ENCODE results near the gene BCAS3. TPM values are rescaled to one million over a fixed set of nuclear protein-coding genes. Genes with fewer than 3 reads are reported as not detected.

BCAS3 gene
- total RNA-seq, 3 donors from 2014 or later: 21.6 to 33.4 (median 32.1) TPM

DNA sequence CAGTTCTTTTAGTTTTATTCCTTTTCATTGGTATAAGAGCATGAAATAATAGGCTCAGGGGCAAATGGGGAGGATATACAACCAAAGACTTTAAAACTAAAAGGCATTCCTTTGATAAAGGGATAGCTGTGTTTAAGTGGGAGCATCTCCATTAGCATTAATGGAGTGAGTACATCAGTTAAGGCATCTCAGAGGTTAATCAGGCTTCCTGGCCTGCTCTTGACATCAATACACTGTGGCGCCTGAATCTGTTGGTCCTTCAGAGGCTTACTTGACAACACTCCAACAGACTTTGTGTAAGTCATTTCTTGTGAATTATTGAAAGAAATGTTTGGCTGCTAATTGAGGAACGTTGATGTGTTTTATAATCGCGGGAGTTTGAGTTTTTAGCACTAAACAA, 230.7 kb downstream of the BCAS3 start:
- TF ChIP-seq, protein P1, sequence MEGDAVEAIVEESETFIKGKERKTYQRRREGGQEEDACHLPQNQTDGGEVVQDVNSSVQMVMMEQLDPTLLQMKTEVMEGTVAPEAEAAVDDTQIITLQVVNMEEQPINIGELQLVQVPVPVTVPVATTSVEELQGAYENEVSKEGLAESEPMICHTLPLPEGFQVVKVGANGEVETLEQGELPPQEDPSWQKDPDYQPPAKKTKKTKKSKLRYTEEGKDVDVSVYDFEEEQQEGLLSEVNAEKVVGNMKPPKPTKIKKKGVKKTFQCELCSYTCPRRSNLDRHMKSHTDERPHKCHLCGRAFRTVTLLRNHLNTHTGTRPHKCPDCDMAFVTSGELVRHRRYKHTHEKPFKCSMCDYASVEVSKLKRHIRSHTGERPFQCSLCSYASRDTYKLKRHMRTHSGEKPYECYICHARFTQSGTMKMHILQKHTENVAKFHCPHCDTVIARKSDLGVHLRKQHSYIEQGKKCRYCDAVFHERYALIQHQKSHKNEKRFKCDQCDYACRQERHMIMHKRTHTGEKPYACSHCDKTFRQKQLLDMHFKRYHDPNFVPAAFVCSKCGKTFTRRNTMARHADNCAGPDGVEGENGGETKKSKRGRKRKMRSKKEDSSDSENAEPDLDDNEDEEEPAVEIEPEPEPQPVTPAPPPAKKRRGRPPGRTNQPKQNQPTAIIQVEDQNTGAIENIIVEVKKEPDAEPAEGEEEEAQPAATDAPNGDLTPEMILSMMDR (IDR thresholded peaks at IDR 0.05): no peak
- Histone ChIP-seq H3K9me3 (no peaks in the 10 kb centered on the region), H3K4me3 (no peak overlapping the region), H3K4me1 (ENCODE audit: low read depth) (no peaks in the 10 kb centered on the region), H3K36me3 (ENCODE audit: low read depth) (no peaks in the 10 kb centered on the region)
- no peak for ATAC-seq
- intact Hi-C loops (cut with DNase I, micrococcal nuclease): no loop called here
- no peak for DNase-seq

DNA sequence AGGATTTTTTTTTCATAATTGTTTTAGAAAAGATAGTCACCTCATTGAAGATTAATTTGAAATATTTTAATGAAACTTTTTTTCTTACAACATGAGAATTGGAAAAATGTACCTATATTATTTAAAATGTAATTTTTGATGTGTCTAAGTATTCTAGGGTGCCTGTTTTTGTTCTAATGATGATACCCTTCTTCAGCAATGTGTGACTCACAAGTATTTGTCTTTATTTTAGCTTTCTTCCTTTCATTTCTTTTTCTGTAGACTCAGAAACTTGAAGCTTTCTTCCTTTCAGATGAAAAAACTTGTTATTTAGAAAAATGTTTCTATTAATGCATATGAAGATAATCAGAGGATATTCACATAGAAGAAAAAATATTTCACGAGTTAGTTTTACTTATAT, 231.8 kb downstream of the BCAS3 start:
- Histone ChIP-seq H3K4me1 (ENCODE audit: low read depth) (no peaks in the 10 kb centered on the region), H3K36me3 (ENCODE audit: low read depth) (no peaks in the 10 kb centered on the region), H3K9me3 (no peaks in the 10 kb centered on the region), H3K4me3 (no peak overlapping the region)
- DNase-seq: no peak
- intact Hi-C loops (cut with DNase I, micrococcal nuclease): no loop called here
- TF ChIP-seq, protein P1 (IDR thresholded peaks at IDR 0.05): no peak
- no peak for ATAC-seq

DNA sequence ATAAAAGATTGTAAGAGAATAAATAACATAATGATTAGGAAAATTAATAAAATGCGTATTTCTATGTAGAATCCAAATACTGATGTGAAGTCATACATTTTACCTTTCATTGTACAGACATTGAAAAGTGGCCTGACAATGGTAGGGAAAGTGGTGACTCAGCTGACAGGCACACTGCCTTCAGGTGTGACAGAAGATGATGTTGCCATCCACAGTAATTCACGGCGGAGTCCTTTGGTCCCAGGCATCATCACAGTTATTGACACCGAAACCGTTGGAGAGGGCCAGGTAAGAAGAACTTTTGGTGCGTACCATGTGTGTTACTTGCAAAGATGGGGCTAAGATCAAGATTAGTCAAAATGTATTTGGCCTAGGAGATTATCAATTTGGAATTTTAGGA, 232.8 kb downstream of the BCAS3 start:
- no peaks in the 10 kb centered on the region for H3K36me3 ChIP-seq (ENCODE audit: low read depth)
- no peak overlapping the region for H3K4me3 ChIP-seq
- H3K9me3 ChIP-seq: peaks cover under 1% of the 10 kb centered on the region
- TF ChIP-seq, protein P1 (IDR thresholded peaks at IDR 0.05): no peak
- no peaks in the 10 kb centered on the region for H3K4me1 ChIP-seq (ENCODE audit: low read depth)
- DNase-seq (no peak), ATAC-seq (no peak)
- intact Hi-C loops (cut with DNase I, micrococcal nuclease): no loop called here

DNA sequence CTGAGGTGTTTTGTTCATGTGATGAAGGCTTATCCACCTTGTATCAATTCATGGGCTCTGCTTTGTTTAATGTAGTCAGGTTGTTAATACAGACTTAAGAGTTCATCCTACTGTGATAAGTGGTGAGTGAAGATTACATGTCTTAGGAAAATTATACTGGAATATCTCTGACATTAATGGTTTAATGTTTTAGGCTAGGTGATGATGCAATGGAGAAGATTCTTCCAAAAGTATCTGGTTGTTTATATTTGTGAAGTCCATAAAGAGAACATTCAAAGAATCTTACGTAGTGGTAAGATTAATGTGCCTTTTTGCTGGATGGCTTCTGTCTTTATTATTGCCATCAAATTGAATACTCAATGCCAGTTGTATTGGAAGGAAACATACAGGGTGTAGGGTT, 236.4 kb downstream of the BCAS3 start:
- ATAC-seq (no peak), DNase-seq (no peak)
- H3K4me3 ChIP-seq: no peak overlapping the region
- TF ChIP-seq, protein P1 (IDR thresholded peaks at IDR 0.05): no peak
- H3K4me1 ChIP-seq (ENCODE audit: low read depth): no peaks in the 10 kb centered on the region
- H3K9me3 ChIP-seq: peaks cover 10% of the 10 kb centered on the region
- intact Hi-C loops (cut with DNase I, micrococcal nuclease): no loop called here
- H3K36me3 ChIP-seq (ENCODE audit: low read depth): no peaks in the 10 kb centered on the region

DNA sequence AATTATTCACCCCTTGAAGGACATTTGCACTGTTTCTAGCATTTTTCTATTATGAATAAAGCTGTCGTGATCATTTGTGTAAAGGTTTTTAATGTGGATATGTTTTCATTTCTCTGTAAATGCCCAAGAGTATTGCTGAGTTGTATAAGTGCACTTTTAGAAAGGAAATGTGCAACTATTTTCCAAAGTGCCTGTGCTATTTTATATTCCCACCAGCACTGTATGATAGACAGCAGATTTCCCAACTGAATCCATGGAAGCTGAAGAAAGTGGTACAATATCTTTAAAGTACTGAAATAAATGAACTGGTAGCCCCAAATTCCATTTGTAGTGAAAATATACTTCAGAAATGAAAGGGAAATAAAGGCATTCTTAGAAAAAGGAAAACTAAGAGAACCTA, 238.4 kb downstream of the BCAS3 start:
- H3K36me3 ChIP-seq (ENCODE audit: low read depth): no peaks in the 10 kb centered on the region
- no peak for DNase-seq
- no peak for ATAC-seq
- no peak overlapping the region for H3K4me3 ChIP-seq
- TF ChIP-seq, protein P1 (IDR thresholded peaks at IDR 0.05): no peak
- H3K4me1 ChIP-seq (ENCODE audit: low read depth): no peaks in the 10 kb centered on the region
- intact Hi-C loops (cut with DNase I, micrococcal nuclease): no loop called here
- H3K9me3 ChIP-seq: peaks cover 10% of the 10 kb centered on the region

DNA sequence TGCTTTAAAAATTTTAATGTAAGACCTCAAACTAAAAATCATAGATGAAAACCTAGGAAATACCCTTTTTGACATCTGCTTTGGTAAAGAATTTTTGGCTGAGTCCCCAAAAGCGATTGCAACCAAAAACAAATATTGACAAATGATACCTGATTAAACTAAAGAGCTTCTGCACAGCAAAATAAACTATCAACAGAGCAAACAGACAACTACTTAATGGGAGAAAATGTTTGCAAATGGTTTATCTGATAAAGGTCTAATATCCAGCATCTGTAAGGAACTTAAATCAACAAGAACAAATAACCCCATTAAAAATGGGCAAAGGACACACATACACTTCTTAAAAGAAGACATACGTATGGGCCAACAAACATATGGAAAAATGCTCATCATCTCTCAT, 242.5 kb downstream of the BCAS3 start:
- TF ChIP-seq, protein P1 (IDR thresholded peaks at IDR 0.05): no peak
- no peak for ATAC-seq
- H3K36me3 ChIP-seq (ENCODE audit: low read depth): no peaks in the 10 kb centered on the region
- intact Hi-C loops (cut with DNase I, micrococcal nuclease): no loop called here
- no peak overlapping the region for H3K4me3 ChIP-seq
- DNase-seq: no peak
- H3K4me1 ChIP-seq (ENCODE audit: low read depth): no peaks in the 10 kb centered on the region
- H3K9me3 ChIP-seq: peaks cover 10% of the 10 kb centered on the region

Data from mucosa of descending colon (tissue), 3 donors.